22Rv1 (cell line): ENCODE measurements around the gene HOXD8.

Experiments used
- H3K27ac ChIP-seq: fragments of 450-650 bp; 2 replicates; pipeline ENCODE4 v1.5.1; 2017
- ZFX ChIP-seq: fragments of 450-650 bp; IDR thresholded peaks from 2 replicates; pipeline ENCODE4 v1.6.1; 2017; ENCODE audit warnings: antibody characterized with exemption, borderline replicate concordance
- TF ChIP-seq, protein P1 (sequence below): fragments of 450-650 bp; IDR thresholded peaks from 2 replicates; pipeline ENCODE4 v1.5.1; 2017; ENCODE audit warnings: mild to moderate bottlenecking

The HOXD8 gene

DNA sequence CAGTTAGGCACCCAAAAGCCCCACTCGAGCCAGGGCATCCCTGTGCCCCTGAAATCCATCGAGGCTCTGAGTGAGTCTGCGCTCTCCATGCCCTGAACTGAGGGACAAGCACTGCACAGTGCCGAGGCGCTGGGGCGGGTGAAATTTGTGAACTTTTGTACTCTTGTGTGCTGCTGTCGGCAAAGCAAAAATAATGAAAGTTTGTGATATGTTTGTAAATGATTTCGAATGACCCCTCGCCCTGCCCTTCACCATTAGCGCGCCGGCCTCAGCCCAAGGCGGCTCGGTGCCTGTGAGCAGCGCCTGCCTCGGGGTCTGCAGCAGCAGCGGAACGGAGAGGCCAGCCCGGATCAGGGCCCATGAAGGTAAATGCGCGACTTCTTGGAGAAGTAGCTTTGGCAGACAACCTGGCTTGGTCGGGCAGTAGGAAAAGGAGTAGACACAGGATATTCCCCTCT, 20.0 kb downstream of the HOXD8 start:
- H3K27ac ChIP-seq, result no peak overlapping the region
- TF ChIP-seq ZFX, result no peak
- TF ChIP-seq, protein P1, sequence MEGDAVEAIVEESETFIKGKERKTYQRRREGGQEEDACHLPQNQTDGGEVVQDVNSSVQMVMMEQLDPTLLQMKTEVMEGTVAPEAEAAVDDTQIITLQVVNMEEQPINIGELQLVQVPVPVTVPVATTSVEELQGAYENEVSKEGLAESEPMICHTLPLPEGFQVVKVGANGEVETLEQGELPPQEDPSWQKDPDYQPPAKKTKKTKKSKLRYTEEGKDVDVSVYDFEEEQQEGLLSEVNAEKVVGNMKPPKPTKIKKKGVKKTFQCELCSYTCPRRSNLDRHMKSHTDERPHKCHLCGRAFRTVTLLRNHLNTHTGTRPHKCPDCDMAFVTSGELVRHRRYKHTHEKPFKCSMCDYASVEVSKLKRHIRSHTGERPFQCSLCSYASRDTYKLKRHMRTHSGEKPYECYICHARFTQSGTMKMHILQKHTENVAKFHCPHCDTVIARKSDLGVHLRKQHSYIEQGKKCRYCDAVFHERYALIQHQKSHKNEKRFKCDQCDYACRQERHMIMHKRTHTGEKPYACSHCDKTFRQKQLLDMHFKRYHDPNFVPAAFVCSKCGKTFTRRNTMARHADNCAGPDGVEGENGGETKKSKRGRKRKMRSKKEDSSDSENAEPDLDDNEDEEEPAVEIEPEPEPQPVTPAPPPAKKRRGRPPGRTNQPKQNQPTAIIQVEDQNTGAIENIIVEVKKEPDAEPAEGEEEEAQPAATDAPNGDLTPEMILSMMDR, result no peak

DNA sequence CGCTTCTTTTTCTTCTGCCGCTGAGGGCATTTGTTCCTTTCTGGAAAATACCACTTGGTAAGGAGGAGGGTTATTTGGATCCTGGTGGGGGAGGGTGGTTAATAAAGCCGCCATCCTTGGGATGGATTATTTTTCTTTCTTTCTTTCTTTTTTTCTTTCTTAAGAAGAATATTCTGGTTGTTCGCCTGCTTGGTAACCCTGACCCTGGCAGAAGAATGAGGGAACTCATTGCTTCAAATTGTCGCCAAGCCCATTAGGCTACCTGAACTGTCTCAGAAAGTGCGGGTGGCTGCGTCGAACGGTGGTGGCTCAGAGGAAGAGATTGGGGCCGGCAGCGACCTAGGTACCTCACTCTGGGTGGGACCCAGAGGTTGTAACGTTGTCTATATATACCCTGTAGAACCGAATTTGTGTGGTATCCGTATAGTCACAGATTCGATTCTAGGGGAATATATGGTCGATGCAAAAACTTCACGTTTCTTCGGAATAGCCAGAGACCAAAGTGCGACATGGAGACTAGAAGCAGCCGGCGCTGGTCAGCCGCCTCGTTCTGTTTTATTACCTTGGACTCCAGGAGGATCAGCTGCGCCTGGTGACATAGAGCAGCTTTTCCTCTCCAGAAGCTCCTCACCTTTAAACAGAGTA, 20.6 kb downstream of the HOXD8 start:
- no peak overlapping the region for H3K27ac ChIP-seq
- no peak for TF ChIP-seq ZFX
- TF ChIP-seq, protein P1, result no peak

DNA sequence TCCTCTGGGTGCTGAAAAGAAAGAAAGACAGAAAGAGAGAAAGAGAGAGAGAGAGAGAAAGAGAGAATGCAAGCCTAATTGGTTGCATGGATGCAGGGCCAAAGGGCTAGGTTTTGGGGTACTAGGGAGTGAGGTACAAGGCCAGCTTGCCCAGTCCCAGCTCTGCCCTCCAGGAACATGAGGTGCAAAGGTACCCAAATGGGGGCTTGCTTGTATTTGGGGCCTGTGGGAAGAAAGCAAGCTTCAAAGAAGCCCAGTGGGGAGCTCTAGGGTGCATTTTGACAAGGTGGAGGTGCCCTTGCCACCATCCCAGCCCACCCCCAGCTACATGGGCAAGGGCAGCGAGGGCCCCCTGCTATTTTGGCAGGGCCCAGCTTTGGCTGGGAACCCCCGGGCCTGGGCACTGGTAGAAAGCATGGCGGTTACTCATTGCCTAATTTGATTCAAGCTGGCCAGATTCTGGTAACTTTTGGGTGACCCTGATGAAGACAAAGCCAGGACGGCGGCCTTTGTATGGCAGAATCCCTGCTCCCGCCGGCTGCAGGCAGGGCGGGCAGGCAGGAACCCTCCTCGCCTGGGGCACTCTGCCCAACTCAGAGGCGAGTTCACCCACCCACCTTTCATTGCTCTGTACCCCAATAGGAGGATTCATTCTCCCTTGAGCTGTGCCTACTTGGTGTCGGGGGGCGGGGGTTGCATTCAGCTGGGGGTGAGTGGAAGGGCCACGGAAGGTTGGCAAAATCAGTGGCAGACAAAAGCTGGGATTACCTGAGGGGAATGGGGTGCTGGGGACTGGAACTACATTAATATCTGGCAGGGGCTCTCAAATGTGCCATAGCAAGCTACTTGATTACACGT, 21.3 kb downstream of the HOXD8 start:
- no peak overlapping the region for H3K27ac ChIP-seq
- TF ChIP-seq, protein P1, result no peak
- no peak for TF ChIP-seq ZFX

DNA sequence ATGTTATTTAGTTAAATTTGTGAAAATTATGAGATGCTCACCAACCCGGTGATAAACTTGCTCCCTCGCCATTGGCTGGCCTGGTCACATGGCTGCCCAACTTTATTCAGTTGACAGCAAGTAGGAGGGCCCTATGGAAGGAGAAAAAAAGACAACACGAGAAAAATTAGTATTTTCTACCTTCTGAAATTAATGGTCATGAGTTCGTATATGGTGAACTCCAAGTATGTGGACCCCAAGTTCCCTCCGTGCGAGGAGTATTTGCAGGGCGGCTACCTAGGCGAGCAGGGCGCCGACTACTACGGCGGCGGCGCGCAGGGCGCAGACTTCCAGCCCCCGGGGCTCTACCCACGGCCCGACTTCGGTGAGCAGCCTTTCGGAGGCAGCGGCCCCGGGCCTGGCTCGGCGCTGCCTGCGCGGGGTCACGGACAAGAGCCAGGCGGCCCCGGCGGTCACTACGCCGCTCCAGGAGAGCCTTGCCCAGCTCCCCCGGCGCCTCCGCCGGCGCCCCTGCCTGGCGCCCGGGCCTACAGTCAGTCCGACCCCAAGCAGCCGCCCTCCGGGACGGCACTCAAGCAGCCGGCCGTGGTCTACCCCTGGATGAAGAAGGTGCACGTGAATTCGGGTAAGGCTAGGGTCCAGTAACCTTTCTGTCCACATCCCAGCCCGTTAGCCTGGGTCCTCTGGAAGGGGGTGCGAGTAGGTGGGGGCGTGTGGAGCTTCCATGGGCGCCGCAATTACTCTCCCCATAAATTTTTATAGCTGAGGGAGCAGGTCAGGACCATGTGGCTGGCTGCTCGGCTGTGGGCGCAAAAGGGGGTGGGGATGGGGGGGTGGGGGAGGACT, 22.2 kb downstream of the HOXD8 start, which contains the start of gene HOXD4:
TSS of gene HOXD4 (plus strand) at position 109 of the 846 bp plus-strand sequence. CDS start at position 193, 84 bp downstream.
- no peak within 1 kb of the TSS for H3K27ac ChIP-seq
- TF ChIP-seq ZFX, result no peak
- TF ChIP-seq, protein P1, result no peak

DNA sequence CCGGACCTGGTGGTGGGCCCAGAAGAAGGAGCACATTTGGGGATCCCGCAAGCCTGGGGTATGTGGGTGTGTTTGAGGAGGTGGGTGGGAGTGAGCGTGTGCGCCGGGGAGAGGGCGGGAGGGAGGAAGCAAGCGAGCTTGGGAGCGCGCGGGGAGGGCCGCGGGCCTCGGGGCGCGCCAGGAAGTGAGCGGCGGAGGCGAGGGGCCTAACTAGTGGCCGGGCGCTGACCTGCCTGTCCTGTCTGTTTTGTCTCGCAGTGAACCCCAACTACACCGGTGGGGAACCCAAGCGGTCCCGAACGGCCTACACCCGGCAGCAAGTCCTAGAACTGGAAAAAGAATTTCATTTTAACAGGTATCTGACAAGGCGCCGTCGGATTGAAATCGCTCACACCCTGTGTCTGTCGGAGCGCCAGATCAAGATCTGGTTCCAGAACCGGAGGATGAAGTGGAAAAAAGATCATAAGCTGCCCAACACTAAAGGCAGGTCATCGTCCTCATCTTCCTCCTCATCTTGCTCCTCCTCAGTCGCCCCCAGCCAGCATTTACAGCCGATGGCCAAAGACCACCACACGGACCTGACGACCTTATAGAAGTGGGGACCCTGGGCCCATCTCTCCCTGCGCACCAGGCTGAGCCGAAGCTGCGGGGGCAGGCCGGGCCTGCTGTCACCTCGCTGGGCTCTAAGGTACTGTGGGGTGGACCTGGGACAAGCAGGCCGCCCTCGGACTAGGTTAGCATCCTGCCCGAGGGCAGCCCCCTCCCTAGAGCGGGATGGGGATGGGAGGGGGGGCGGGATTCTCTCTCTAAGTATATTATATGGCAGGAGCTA, 23.1 kb downstream of the HOXD8 start:
- TF ChIP-seq, protein P1, result no peak
- TF ChIP-seq ZFX, result no peak
- no peak overlapping the region for H3K27ac ChIP-seq

DNA sequence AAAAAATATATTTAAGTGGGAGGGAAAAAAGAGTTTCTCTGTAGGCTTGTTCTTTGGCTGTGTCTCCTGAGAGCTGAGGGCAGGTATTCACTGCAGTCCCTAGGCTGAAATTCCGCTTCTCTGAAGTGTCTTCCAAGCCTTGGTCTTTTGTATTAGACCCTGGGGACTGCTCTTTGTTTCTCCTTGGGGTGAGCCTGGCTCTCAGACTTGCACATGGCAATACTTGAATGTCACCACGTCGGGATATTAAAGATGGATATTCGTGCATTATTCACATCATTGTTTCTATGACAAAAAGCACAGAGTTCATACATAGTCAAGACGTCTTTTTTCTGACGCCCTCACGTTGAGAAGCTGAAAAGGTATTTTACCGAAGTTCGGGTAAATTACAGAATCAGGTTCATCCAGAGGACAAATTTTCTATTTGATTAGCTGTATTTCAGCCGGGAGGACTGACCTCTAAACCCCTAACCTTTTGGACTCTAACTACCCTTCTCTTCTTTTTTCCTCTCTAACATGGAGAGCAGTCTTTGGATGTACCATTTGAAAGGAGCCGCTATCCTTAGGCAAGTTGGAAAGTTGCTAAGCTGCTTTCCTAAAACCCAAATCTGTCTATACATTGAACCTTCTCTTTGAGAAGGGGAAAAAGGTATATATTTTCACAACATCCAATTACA, 25.2 kb downstream of the HOXD8 start:
- TF ChIP-seq ZFX, result no peak
- TF ChIP-seq, protein P1, result no peak
- no peak overlapping the region for H3K27ac ChIP-seq
